ENCODE data around the gene ADAT3.
A peak's percentile ranks its signal among the peaks of the same experiment; 100 is the strongest.
"Not testable (repeated sequence)": the region's sequence is repeated elsewhere in the genome, so short reads cannot be mapped to it uniquely, and the experiment has no call there.

ADAT3 gene

GRCh38 chr19:1863638-1864479, 41.3 kb upstream of the ADAT3 start:
- DNase-seq (peak; percentile 94 to 95), ATAC-seq (peak; percentile 74)
- H3K4me1 Mint-ChIP-seq, result peaks cover 67% of the 10 kb centered on the region
- peak overlapping the region; percentile 65 to 93 for H3K27ac Mint-ChIP-seq
- peak overlapping the region; percentile 83 to 88 for H3K4me3 Mint-ChIP-seq
- H3K27me3 Mint-ChIP-seq, result no peaks in the 10 kb centered on the region
- no peaks in the 10 kb centered on the region for H3K9me3 Mint-ChIP-seq

GRCh38 chr19:1864480-1865171, 40.6 kb upstream of the ADAT3 start:
- peaks cover 63% of the 10 kb centered on the region for H3K4me1 Mint-ChIP-seq
- peak; percentile 47 for ATAC-seq
- no peaks in the 10 kb centered on the region for H3K9me3 Mint-ChIP-seq
- H3K27me3 Mint-ChIP-seq, result no peaks in the 10 kb centered on the region
- DNase-seq, result peak; percentile 69 to 75
- peak overlapping the region; percentile 65 to 94 for H3K27ac Mint-ChIP-seq
- H3K4me3 Mint-ChIP-seq, result peak overlapping the region; percentile 83 to 88

GRCh38 chr19:1865172-1866010, 39.8 kb upstream of the ADAT3 start:
- ATAC-seq, result no peak
- peaks cover 58% of the 10 kb centered on the region for H3K4me1 Mint-ChIP-seq

GRCh38 chr19:1866693-1867348, 38.4 kb upstream of the ADAT3 start:
- Mint-ChIP-seq H3K27ac (no peak overlapping the region), H3K9me3 (no peaks in the 10 kb centered on the region), H3K27me3 (no peaks in the 10 kb centered on the region), H3K4me3 (no peak overlapping the region), H3K4me1 (peaks cover 53% of the 10 kb centered on the region)
- ATAC-seq (no peak), DNase-seq (no peak)

More at GRCh38 chr19:1865172-1866010, 39.8 kb upstream of the ADAT3 start:
- no peaks in the 10 kb centered on the region for H3K9me3 Mint-ChIP-seq
- no peak for DNase-seq
- peak overlapping the region in 1 of 2 donors; percentile 94 for H3K27ac Mint-ChIP-seq
- peak overlapping the region; percentile 83 to 88 for H3K4me3 Mint-ChIP-seq
- no peaks in the 10 kb centered on the region for H3K27me3 Mint-ChIP-seq

- H3K4me3 Mint-ChIP-seq, result no peak overlapping the region
- DNase-seq (no peak), ATAC-seq (no peak)
- no peaks in the 10 kb centered on the region for H3K27me3 Mint-ChIP-seq
- no peaks in the 10 kb centered on the region for H3K9me3 Mint-ChIP-seq
- no peak overlapping the region for H3K27ac Mint-ChIP-seq
- peaks cover 50% of the 10 kb centered on the region for H3K4me1 Mint-ChIP-seq
Measured at GRCh38 chr19:1867349-1867724, 37.9 kb upstream of the ADAT3 start.

- H3K4me1 Mint-ChIP-seq, result peaks cover 64% of the 10 kb centered on the region
- H3K27me3 Mint-ChIP-seq, result no peaks in the 10 kb centered on the region
- no peak for ATAC-seq
- peak overlapping the region in 1 of 2 donors; percentile 50 for H3K27ac Mint-ChIP-seq
- no peaks in the 10 kb centered on the region for H3K9me3 Mint-ChIP-seq
- no peak for DNase-seq
- no peak overlapping the region for H3K4me3 Mint-ChIP-seq
Measured at GRCh38 chr19:1868971-1869370, 36.2 kb upstream of the ADAT3 start.

- Mint-ChIP-seq H3K4me1 (peaks cover 64% of the 10 kb centered on the region), H3K27me3 (no peaks in the 10 kb centered on the region), H3K4me3 (no peak overlapping the region), H3K27ac (no peak overlapping the region), H3K9me3 (no peaks in the 10 kb centered on the region)
- ATAC-seq (no peak), DNase-seq (no peak)
Measured at GRCh38 chr19:1871140-1871597, 34.0 kb upstream of the ADAT3 start.

GRCh38 chr19:1871630-1872029, 33.6 kb upstream of the ADAT3 start:
- DNase-seq (no peak), ATAC-seq (no peak)
- Mint-ChIP-seq H3K27ac (no peak overlapping the region), H3K27me3 (no peaks in the 10 kb centered on the region), H3K9me3 (no peaks in the 10 kb centered on the region), H3K4me3 (no peak overlapping the region), H3K4me1 (peaks cover 68% of the 10 kb centered on the region)

- peak overlapping the region; percentile 59 to 76 for H3K27ac Mint-ChIP-seq
- H3K9me3 Mint-ChIP-seq, result no peaks in the 10 kb centered on the region
- ATAC-seq (no peak), DNase-seq (peak in 1 of 2 donors; percentile 15)
- H3K4me3 Mint-ChIP-seq, result peak overlapping the region; percentile 98 to 100
- no peaks in the 10 kb centered on the region for H3K27me3 Mint-ChIP-seq
- H3K4me1 Mint-ChIP-seq, result peaks cover 58% of the 10 kb centered on the region
Measured at GRCh38 chr19:1872807-1873523, 32.2 kb upstream of the ADAT3 start.

GRCh38 chr19:1873524-1874473, 31.4 kb upstream of the ADAT3 start:
- Mint-ChIP-seq H3K4me3 (peak overlapping the region; percentile 98 to 100), H3K27ac (peak overlapping the region in 1 of 2 donors; percentile 99), H3K27me3 (no peaks in the 10 kb centered on the region), H3K9me3 (no peaks in the 10 kb centered on the region), H3K4me1 (peaks cover 59% of the 10 kb centered on the region)
- peak in 1 of 2 donors; percentile 9 for DNase-seq
- ATAC-seq, result no peak

GRCh38 chr19:1874554-1875185, 30.5 kb upstream of the ADAT3 start:
- no peaks in the 10 kb centered on the region for H3K9me3 Mint-ChIP-seq
- H3K4me3 Mint-ChIP-seq, result peak overlapping the region; percentile 98 to 100
- ATAC-seq (peak; percentile 52), DNase-seq (peak in 1 of 2 donors; percentile 33)
- no peaks in the 10 kb centered on the region for H3K27me3 Mint-ChIP-seq
- peak overlapping the region; percentile 99 to 100 for H3K27ac Mint-ChIP-seq
- peaks cover 57% of the 10 kb centered on the region for H3K4me1 Mint-ChIP-seq

- peak; percentile 4 for ATAC-seq
- H3K27ac Mint-ChIP-seq, result peak overlapping the region; percentile 99 to 100
- peak overlapping the region; percentile 98 to 100 for H3K4me3 Mint-ChIP-seq
- not testable (repeated sequence) for H3K27me3 Mint-ChIP-seq, DNase-seq, H3K9me3 Mint-ChIP-seq
- peaks cover 61% of the 10 kb centered on the region for H3K4me1 Mint-ChIP-seq
Measured at GRCh38 chr19:1875265-1875645, 29.9 kb upstream of the ADAT3 start.

Data from stimulated activated naive CD8-positive, alpha-beta T cell treated with anti-CD3 and anti-CD28 coated beads, Interleukin-15, amount 100 ng/mL, for 72 hours (primary cell).